GM21367 (cell line): ENCODE data around the gene MED17.
"Not testable (repeated sequence)": the region's sequence is repeated elsewhere in the genome, so short reads cannot be mapped to it uniquely, and the experiment has no call there.

ENCODE experiments used
- ATAC-seq: cut with Tn5 transposase; IDR thresholded peaks from one replicate; pipeline ENCODE4 v1.9.1; 2021; ENCODE audit not compliant: unreplicated experiment

Gene MED17

GRCh38 chr11:93757924-93758865 lies 25.9 kb upstream of the MED17 start:
- ATAC-seq = no peak

- not testable (repeated sequence) for ATAC-seq
These were observed 25.0 kb upstream of the MED17 start for GRCh38 chr11:93759123-93759522.

- ATAC-seq = no peak
These were observed 22.2 kb upstream of the MED17 start for GRCh38 chr11:93761910-93762309.

- no peak for ATAC-seq
These were observed 18.5 kb upstream of the MED17 start for GRCh38 chr11:93765551-93765950.

GRCh38 chr11:93766504-93766903 lies 17.6 kb upstream of the MED17 start:
- ATAC-seq = no peak

GRCh38 chr11:93767018-93767417 lies 17.1 kb upstream of the MED17 start:
- ATAC-seq = no peak

GRCh38 chr11:93770160-93770559 lies 13.9 kb upstream of the MED17 start:
- ATAC-seq = no peak

GRCh38 chr11:93772123-93772522 lies 12.0 kb upstream of the MED17 start:
- no peak for ATAC-seq

- ATAC-seq = no peak
These were observed 11.0 kb upstream of the MED17 start for GRCh38 chr11:93773045-93773477.

- no peak for ATAC-seq
These were observed 10.4 kb upstream of the MED17 start for GRCh38 chr11:93773601-93774200.

- ATAC-seq = not testable (repeated sequence)
These were observed 9.5 kb upstream of the MED17 start for GRCh38 chr11:93774560-93774959.

- ATAC-seq = no peak
These were observed 8.8 kb upstream of the MED17 start for GRCh38 chr11:93775289-93775688.

GRCh38 chr11:93783362-93783761 lies 720 bp upstream of the MED17 start:
- no peak for ATAC-seq

- ATAC-seq = peak; percentile 40
These were observed 327 bp upstream of the MED17 start for GRCh38 chr11:93783765-93784144.

GRCh38 chr11:93784935-93785360 lies 866 bp downstream of the MED17 start:
- ATAC-seq = peak; percentile 32

GRCh38 chr11:93791493-93791892 lies 7.4 kb downstream of the MED17 start:
- ATAC-seq = no peak

- ATAC-seq = no peak
These were observed 12.6 kb downstream of the MED17 start for GRCh38 chr11:93796441-93797231.

GRCh38 chr11:93801366-93801765 lies 17.3 kb downstream of the MED17 start:
- no peak for ATAC-seq

- ATAC-seq = no peak
These were observed 20.8 kb downstream of the MED17 start for GRCh38 chr11:93804879-93805278.

GRCh38 chr11:93807980-93808379 lies 23.9 kb downstream of the MED17 start:
- no peak for ATAC-seq

- ATAC-seq = no peak
These were observed 29.9 kb downstream of the MED17 start for GRCh38 chr11:93813974-93814373.
